NCI-H526 treated with DMSO at 0.1 percent for 48 hours (cell line): ENCODE data around the gene USF1.
A peak's percentile ranks its signal among the peaks of the same experiment; 100 is the strongest.
"Not testable (repeated sequence)": the region's sequence is repeated elsewhere in the genome, so short reads cannot be mapped to it uniquely, and the experiment has no call there.

Source experiments
- DNase-seq: peaks from one replicate; lab custom pipeline; 2025; lab: John Stamatoyannopoulos, UW

USF1 gene

GRCh38 chr1:161019751-161020495 is 25.9 kb downstream of the USF1 start:
- DNase-seq, result peak; percentile 39

GRCh38 chr1:161019111-161019660 is 26.6 kb downstream of the USF1 start:
- DNase-seq, result not testable (repeated sequence)

GRCh38 chr1:161018631-161018930 is 27.2 kb downstream of the USF1 start:
- no peak for DNase-seq

GRCh38 chr1:161017756-161018630 is 27.8 kb downstream of the USF1 start:
- no peak for DNase-seq

- DNase-seq, result not testable (repeated sequence)
Measured at GRCh38 chr1:161017181-161017580, 28.6 kb downstream of the USF1 start.

GRCh38 chr1:161016683-161017082 is 29.1 kb downstream of the USF1 start:
- not testable (repeated sequence) for DNase-seq

GRCh38 chr1:161013488-161014230 is 32.1 kb downstream of the USF1 start:
- DNase-seq, result no peak

GRCh38 chr1:161013131-161013487 is 32.7 kb downstream of the USF1 start:
- no peak for DNase-seq

GRCh38 chr1:161012420-161012819 is 33.4 kb downstream of the USF1 start:
- no peak for DNase-seq

GRCh38 chr1:161009602-161010211 is 36.1 kb downstream of the USF1 start:
- DNase-seq, result no peak

GRCh38 chr1:161008869-161009510 is 36.8 kb downstream of the USF1 start:
- no peak for DNase-seq

- no peak for DNase-seq
Measured at GRCh38 chr1:161007369-161007768, 38.4 kb downstream of the USF1 start.

GRCh38 chr1:161006563-161006962 is 39.2 kb downstream of the USF1 start:
- DNase-seq, result no peak

GRCh38 chr1:161001525-161001924 is 44.3 kb downstream of the USF1 start:
- DNase-seq, result no peak

GRCh38 chr1:161000736-161001480 is 44.9 kb downstream of the USF1 start:
- DNase-seq, result no peak

- DNase-seq, result no peak
Measured at GRCh38 chr1:160999376-160999775, 46.4 kb downstream of the USF1 start.

GRCh38 chr1:160997323-160998038 is 48.3 kb downstream of the USF1 start:
- peak; percentile 20 for DNase-seq

- no peak for DNase-seq
Measured at GRCh38 chr1:160996178-160996577, 49.6 kb downstream of the USF1 start.

- peak; percentile 59 for DNase-seq
Measured at GRCh38 chr1:160993544-160994193, 52.1 kb downstream of the USF1 start.

GRCh38 chr1:160992036-160992435 is 53.7 kb downstream of the USF1 start:
- DNase-seq, result not testable (repeated sequence)
